IMR-90 (cell line): ENCODE data around the gene PTPN7. TPM values are rescaled to one million over a fixed set of nuclear protein-coding genes. Genes with fewer than 3 reads are reported as not detected.

Experiments
- ATAC-seq: fragments of 200-7000 bp; cut with Tn5 transposase; 2 replicates; pipeline ENCODE4 v1.9.1; 2020; ENCODE audit warnings: low read depth, mild to moderate bottlenecking, moderate library complexity
- BruUV-seq: library from RNA; stranded (reverse); fragments of 400-500 nt; replicated peaks from 2 replicates; lab custom pipeline; 2021; lab: Mats Ljungman, UMichigan
- CTCF ChIA-PET: fragments of 300-600 bp; formaldehyde crosslinking; extraction: SDS; loops from one replicate; lab custom pipeline; 2021; ENCODE audit warnings: antibody characterized with exemption; lab: Yijun Ruan, JAX
- POLR2A ChIA-PET: fragments of 300-600 bp; sonication (Branson Sonifier 250); formaldehyde crosslinking; loops from one replicate; lab custom pipeline; 2022; ENCODE audit warnings: antibody characterized with exemption; ENCODE audit not compliant: unreplicated experiment; lab: Charles Lee
- DNase-seq: peaks from one replicate; pipeline ENCODE4 v3.0.0; 2013
- H2AFZ ChIP-seq: replicated peaks from 2 replicates; pipeline ENCODE3; 2013; ENCODE audit warnings: low read length, mild to moderate bottlenecking; ENCODE audit not compliant: poor library complexity
- H2AK5ac ChIP-seq: 2 replicates; pipeline ENCODE4 v1.6.1; 2013; ENCODE audit warnings: low read depth, low read length, inconsistent platforms
- H2AK9ac ChIP-seq: replicated peaks from 2 replicates; pipeline ENCODE3; 2013; ENCODE audit warnings: mild to moderate bottlenecking, low read depth, low read length, moderate library complexity; ENCODE audit not compliant: poor library complexity
- H2BK120ac ChIP-seq: 2 replicates; pipeline ENCODE4 v1.6.1; 2013; ENCODE audit warnings: low read depth, low read length, inconsistent platforms
- H2BK15ac ChIP-seq: 3 replicates; pipeline ENCODE4 v1.6.1; 2013; ENCODE audit warnings: low read depth, low read length, inconsistent platforms
- H2BK20ac ChIP-seq: 2 replicates; pipeline ENCODE4 v1.6.1; 2013; ENCODE audit warnings: low read depth, mild to moderate bottlenecking, inconsistent platforms, low read length, moderate library complexity
- H2BK5ac ChIP-seq: 2 replicates; pipeline ENCODE4 v1.6.1; 2013; ENCODE audit warnings: mild to moderate bottlenecking, low read depth, low read length, inconsistent platforms; ENCODE audit not compliant: poor library complexity, severe bottlenecking
- H3K14ac ChIP-seq: replicated peaks from 2 replicates; pipeline ENCODE4 v1.6.1; 2013; ENCODE audit warnings: low read depth, low read length, inconsistent platforms
- H3K18ac ChIP-seq: 2 replicates; pipeline ENCODE4 v1.6.1; 2013; ENCODE audit warnings: low read depth, low read length, control low read depth
- H3K23ac ChIP-seq: 2 replicates; pipeline ENCODE4 v1.6.1; 2013; ENCODE audit warnings: low read depth, low read length, inconsistent platforms
- H3K27ac ChIP-seq: 2 replicates; pipeline ENCODE4 v1.5.1; 2013; ENCODE audit warnings: mild to moderate bottlenecking, control low read depth, low read length; ENCODE audit not compliant: insufficient read depth
- H3K27me3 ChIP-seq: 2 replicates; pipeline ENCODE4 v1.6.1; 2013; ENCODE audit warnings: low read length; ENCODE audit not compliant: control insufficient read depth, insufficient read depth
- H3K36me3 ChIP-seq: 2 replicates; pipeline ENCODE4 v1.6.1; 2013; ENCODE audit warnings: low read length, mixed read lengths; ENCODE audit not compliant: control insufficient read depth, insufficient read depth
- H3K4ac ChIP-seq: 2 replicates; pipeline ENCODE4 v1.6.1; 2013; ENCODE audit warnings: low read depth, low read length, inconsistent platforms
- H3K4me1 ChIP-seq: 2 replicates; pipeline ENCODE4 v1.6.1; 2013; ENCODE audit warnings: low read length, mixed read lengths; ENCODE audit not compliant: control insufficient read depth, insufficient read depth
- H3K4me2 ChIP-seq: 2 replicates; pipeline ENCODE4 v1.6.1; 2013; ENCODE audit warnings: low read depth, mild to moderate bottlenecking, control low read depth, low read length, moderate library complexity
- H3K4me3 ChIP-seq: 2 replicates; pipeline ENCODE4 v1.5.1; 2013; ENCODE audit warnings: low read depth, mild to moderate bottlenecking, control low read depth, low read length, moderate library complexity; ENCODE audit not compliant: insufficient read depth
- H3K56ac ChIP-seq: 2 replicates; pipeline ENCODE4 v1.6.1; 2013; ENCODE audit warnings: low read length, inconsistent platforms; ENCODE audit not compliant: insufficient read depth; ENCODE audit errors: extremely low read depth
- H3K79me1 ChIP-seq, 2 experiments: 2 replicates each; pipeline ENCODE4 v1.6.1; 2013; ENCODE audit warnings: low read length in 2 of 2, inconsistent platforms in 1 of 2, low read depth in 1 of 2
- H3K9ac ChIP-seq: 2 replicates; pipeline ENCODE4 v1.6.1; 2013; ENCODE audit warnings: low read depth, low read length, control low read depth
- H3K9me1 ChIP-seq: 2 replicates; pipeline ENCODE4 v1.6.1; 2013; ENCODE audit warnings: low read length, inconsistent platforms; ENCODE audit not compliant: insufficient read depth
- H3K9me3 ChIP-seq: 2 replicates; pipeline ENCODE4 v1.6.1; 2013; ENCODE audit warnings: low read length; ENCODE audit not compliant: control insufficient read depth, insufficient read depth
- H4K20me1 ChIP-seq: 2 replicates; pipeline ENCODE4 v1.6.1; 2013; ENCODE audit warnings: low read length, inconsistent platforms; ENCODE audit not compliant: insufficient read depth
- H4K5ac ChIP-seq: 2 replicates; pipeline ENCODE4 v1.6.1; 2013; ENCODE audit warnings: mild to moderate bottlenecking, low read depth, low read length, control low read depth
- H4K8ac ChIP-seq, 2 experiments: 2 replicates each; pipeline ENCODE4 v1.6.1; 2013; ENCODE audit warnings: low read depth in 2 of 2, low read length in 2 of 2, control low read depth in 1 of 2, inconsistent platforms in 1 of 2
- H4K91ac ChIP-seq: 2 replicates; pipeline ENCODE4 v1.6.1; 2013; ENCODE audit warnings: low read depth, low read length, inconsistent platforms; ENCODE audit not compliant: insufficient read depth
- BHLHE40 ChIP-seq: fragments of 150-350 bp; IDR thresholded peaks from 2 replicates; pipeline ENCODE4 v1.6.1; 2016; ENCODE audit warnings: mild to moderate bottlenecking, low read depth, low read length
- CEBPB ChIP-seq: IDR thresholded peaks from 2 replicates; pipeline ENCODE4 v1.6.1; 2012; ENCODE audit warnings: low read depth, low read length, improper control_type of control experiment
- CHD1 ChIP-seq: IDR thresholded peaks from 2 replicates; pipeline ENCODE4 v1.6.1; 2012; ENCODE audit warnings: low read depth, low read length, improper control_type of control experiment
- CTCF ChIP-seq: conservative IDR thresholded peaks from 2 replicates; pipeline ENCODE4 v1.5.1; 2012; ENCODE audit warnings: mild to moderate bottlenecking, low read depth, low read length, improper control_type of control experiment
- ELK1 ChIP-seq: fragments of 150-350 bp; IDR thresholded peaks from 2 replicates; pipeline ENCODE4 v1.6.1; 2016; ENCODE audit warnings: low read depth, mild to moderate bottlenecking, low read length, moderate library complexity, borderline replicate concordance
- FOS ChIP-seq: fragments of 150-350 bp; IDR thresholded peaks from 2 replicates; pipeline ENCODE4 v1.6.1; 2016; ENCODE audit warnings: low read depth, low read length
- MAFK ChIP-seq: IDR thresholded peaks from 2 replicates; pipeline ENCODE4 v1.6.1; 2012; ENCODE audit warnings: low read depth, low read length, improper control_type of control experiment
- MAZ ChIP-seq: IDR thresholded peaks from 2 replicates; pipeline ENCODE4 v1.6.1; 2012; ENCODE audit warnings: low read depth, mild to moderate bottlenecking, low read length, improper control_type of control experiment, moderate library complexity, borderline replicate concordance
- MXI1 ChIP-seq: IDR thresholded peaks from 2 replicates; pipeline ENCODE4 v1.6.1; 2012; ENCODE audit warnings: low read depth, mild to moderate bottlenecking, low read length, moderate library complexity, borderline replicate concordance
- NFE2L2 ChIP-seq: fragments of 150-350 bp; IDR thresholded peaks from 2 replicates; pipeline ENCODE4 v1.6.1; 2016; ENCODE audit warnings: low read depth, mild to moderate bottlenecking, low read length
- POLR2A ChIP-seq: IDR thresholded peaks from 2 replicates; pipeline ENCODE4 v1.6.1; 2012; ENCODE audit warnings: mild to moderate bottlenecking, low read depth, low read length
- RAD21 ChIP-seq: IDR thresholded peaks from 2 replicates; pipeline ENCODE4 v1.6.1; 2012; ENCODE audit warnings: low read length, improper control_type of control experiment
- RCOR1 ChIP-seq: IDR thresholded peaks from 2 replicates; pipeline ENCODE4 v1.6.1; 2012; ENCODE audit warnings: mild to moderate bottlenecking, low read length, improper control_type of control experiment; ENCODE audit not compliant: insufficient replicate concordance
- RFX5 ChIP-seq: IDR thresholded peaks from 2 replicates; pipeline ENCODE4 v1.8.0; 2012; ENCODE audit warnings: low read depth, mild to moderate bottlenecking, low read length, moderate library complexity
- SMC3 ChIP-seq: fragments of 150-350 bp; IDR thresholded peaks from 2 replicates; pipeline ENCODE4 v1.6.1; 2016; ENCODE audit warnings: low read depth, mild to moderate bottlenecking, antibody characterized with exemption, low read length, moderate library complexity
- USF2 ChIP-seq: fragments of 150-350 bp; IDR thresholded peaks from 2 replicates; pipeline ENCODE4 v1.6.1; 2017; ENCODE audit warnings: mild to moderate bottlenecking, antibody characterized with exemption, low read length, low read depth
- WGBS, 2 experiments: methylation state at CpG; one replicate each; pipeline versions ENCODE4 v1.1.5 to v1.1.7; 2013; ENCODE audit warnings: missing lambda C conversion rate in 2 of 2; ENCODE audit not compliant: insufficient read length in 1 of 2; ENCODE audit errors: extremely low coverage in 2 of 2; 5-methylcytosine and 5-hydroxymethylcytosine counted together
- dilution Hi-C: fragments of 300-500 bp; cut with HindIII; formaldehyde crosslinking; loops from one replicate; pipeline ENCODE4 v1.14.3; 2018; ENCODE audit warnings: low sequenced_read_pairs; ENCODE audit not compliant: unreplicated experiment
- in situ Hi-C: fragments of 300-500 bp; cut with MboI; formaldehyde crosslinking; loops from 3 replicates; pipeline ENCODE4 v1.14.3; 2019; ENCODE audit warnings: low sequenced_read_pairs, inconsistent platforms, mixed read lengths
- intact Hi-C: fragments of 100-400 bp; cut with micrococcal nuclease; formaldehyde crosslinking; loops from 2 replicates; pipeline ENCODE4 v1.10.0; 2022
- polyA plus RNA-seq, 3 experiments: library from polyadenylated mRNA; depleted of rRNA; stranded (reverse); fragments of >200 nt; gene quantifications; 2 replicates each; pipeline ENCODE4 v1.2.3, GENCODE V29; 2012; ENCODE audit warnings: low replicate concordance in 1 of 3
- total RNA-seq: library from RNA; depleted of rRNA; stranded (reverse); fragments of >200 nt; gene quantifications from 2 replicates; pipeline ENCODE4 v1.2.3, GENCODE V29; 2012

The PTPN7 gene
- total and polyA plus RNA-seq, 2 of the 4 experiments (the other 2 are of a cell fraction), result 0.05 TPM; not detected in 1

GRCh38 chr1:202172015-202172355 lies 11.6 kb upstream of the PTPN7 start:
- Histone ChIP-seq H3K56ac (no peak overlapping the region), H3K4me2 (no peak overlapping the region), H4K8ac (no peak overlapping the region), H3K4me3 (no peak overlapping the region), H4K20me1 (no peaks in the 10 kb centered on the region), H3K9me3 (no peaks in the 10 kb centered on the region), H2BK15ac (no peak overlapping the region), H2BK5ac (no peak overlapping the region), H3K36me3 (no peaks in the 10 kb centered on the region), H3K23ac (no peak overlapping the region), H4K5ac (no peak overlapping the region), H4K91ac (no peak overlapping the region), H3K27me3 (peaks cover 24% of the 10 kb centered on the region; the same call in 1 of the 2 replicates), H2AK5ac (no peak overlapping the region), H3K9me1 (no peaks in the 10 kb centered on the region), H3K9ac (no peak overlapping the region), H3K79me1 (no peaks in the 10 kb centered on the region), H3K14ac (no peak overlapping the region), H3K18ac (no peak overlapping the region), H2AFZ (no peak overlapping the region), H2AK9ac (no peak overlapping the region), H2BK20ac (no peak overlapping the region), H3K4ac (no peak overlapping the region), H2BK120ac (no peak overlapping the region), H3K27ac (no peak overlapping the region), H3K4me1 (no peaks in the 10 kb centered on the region)
- no CpG with 5 or more reads among the region's 5 CpGs for WGBS, 2 experiments
- POLR2A ChIA-PET, result no interaction called here
- ATAC-seq (no peak), DNase-seq (no peak)
- CTCF ChIA-PET, result no interaction called here
- dilution Hi-C loops, result no loop called here
- intact Hi-C loops, result no loop called here
- in situ Hi-C loops, result no loop called here
- BruUV-seq, result no TSS peak
- TF ChIP-seq NFE2L2, result no peak
- no peak for TF ChIP-seq MAZ
- no peak for TF ChIP-seq CTCF
- TF ChIP-seq RCOR1, result no peak
- TF ChIP-seq BHLHE40, result no peak
- no peak for TF ChIP-seq SMC3
- no peak for TF ChIP-seq FOS
- no peak for TF ChIP-seq RAD21
- no peak for TF ChIP-seq ELK1
- TF ChIP-seq CEBPB, result no peak
- TF ChIP-seq POLR2A, result no peak
- no peak for TF ChIP-seq USF2
- TF ChIP-seq MAFK, result no peak
- no peak for TF ChIP-seq RFX5
- TF ChIP-seq CHD1, result no peak
- no peak for TF ChIP-seq MXI1
